GM10847 (cell line): ENCODE results near the gene RPL27.

ENCODE experiments used
- POLR2A ChIP-seq: IDR thresholded peaks from 2 replicates; pipeline ENCODE4 v1.6.1; 2011; ENCODE audit not compliant: insufficient read length; ENCODE audit errors: extremely low read depth

RPL27 gene

GRCh38 chr17:42997984-42998938 is at the start of gene RPL27:
Gene RPL27 (plus strand): TSS chr17:42998419. CDS start chr17:42998751, 332 bp downstream.
- TF ChIP-seq POLR2A = peak; percentile 57

GRCh38 chr17:42950044-42950783 is 48.0 kb upstream of the RPL27 start:
- TF ChIP-seq POLR2A = no peak

DNA sequence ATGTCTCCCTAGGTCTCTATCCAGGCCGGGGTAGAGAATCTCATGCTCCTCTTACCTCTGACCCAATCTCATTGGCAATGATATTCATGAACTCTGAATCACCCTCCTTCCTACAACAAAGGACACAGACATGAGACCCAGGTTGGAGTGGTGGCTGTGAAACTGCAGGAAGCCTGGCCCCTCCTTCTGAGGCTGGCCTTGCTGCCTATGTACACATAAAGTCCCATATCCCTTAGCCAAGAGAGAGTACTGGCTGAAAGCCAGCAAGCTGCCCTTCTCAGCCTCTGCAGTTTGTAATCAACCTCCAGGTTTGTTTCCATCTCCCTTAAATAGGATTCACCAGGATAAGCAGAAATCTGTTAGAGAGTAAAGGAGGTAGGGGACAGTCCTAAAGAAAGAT is 44.5 kb upstream of the RPL27 start:
- TF ChIP-seq POLR2A = no peak

GRCh38 chr17:42964161-42964932 is 33.9 kb upstream of the RPL27 start, which contains the start of gene AARSD1:
Gene AARSD1 (minus strand): TSS chr17:42964454. CDS start chr17:42964440, 14 bp downstream.
- TF ChIP-seq POLR2A = peak; percentile 91

- no peak for TF ChIP-seq POLR2A
These were observed 30.3 kb upstream of the RPL27 start for GRCh38 chr17:42967925-42968324.

DNA sequence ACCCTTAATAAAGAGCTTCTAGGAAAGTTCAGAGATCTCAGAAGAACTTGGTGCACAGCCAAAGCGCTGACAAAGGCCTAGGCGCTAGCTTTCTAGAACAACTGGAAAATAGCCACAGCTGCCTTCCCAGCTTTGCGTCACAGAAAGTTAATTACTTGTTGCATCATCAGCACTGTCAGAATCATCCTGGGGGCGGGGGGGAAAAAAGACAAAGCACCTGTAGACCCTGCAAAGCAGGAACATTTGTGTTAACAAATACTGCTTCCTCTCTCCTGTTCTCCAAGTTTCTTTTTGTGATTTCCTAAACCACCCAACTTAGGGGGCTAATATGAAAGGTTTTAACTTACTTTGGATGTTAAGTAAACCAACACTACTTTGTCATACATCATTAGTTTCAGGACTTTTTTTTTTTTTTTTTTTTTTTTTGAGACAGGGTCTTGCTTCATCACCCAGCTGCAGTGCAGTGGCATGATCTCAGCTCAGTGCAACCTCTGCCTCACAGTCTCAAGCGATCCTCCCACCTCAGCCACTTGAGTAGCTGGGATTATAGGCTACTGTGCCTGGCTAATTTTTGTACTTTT is 29.1 kb upstream of the RPL27 start:
- no peak for TF ChIP-seq POLR2A

DNA sequence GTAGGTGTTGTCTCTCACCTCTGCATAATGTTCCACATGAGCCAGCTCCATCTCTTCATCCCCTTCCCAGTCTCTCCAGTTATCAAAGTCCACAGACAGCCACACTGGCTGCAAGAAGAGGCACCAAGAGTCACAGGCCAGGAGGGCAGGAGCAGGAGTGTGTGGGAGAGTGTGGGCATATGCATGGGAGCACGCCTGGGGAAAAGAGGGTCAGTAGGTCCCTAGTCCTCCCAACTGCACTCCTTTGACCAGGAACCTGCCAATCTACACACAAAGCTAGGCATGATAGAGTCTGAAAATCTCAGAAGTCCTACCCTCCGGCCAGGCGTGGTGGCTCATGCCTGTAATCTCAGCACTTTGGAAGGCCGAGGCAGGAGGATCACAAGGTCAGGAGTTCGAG is 26.6 kb upstream of the RPL27 start:
- TF ChIP-seq POLR2A = no peak

DNA sequence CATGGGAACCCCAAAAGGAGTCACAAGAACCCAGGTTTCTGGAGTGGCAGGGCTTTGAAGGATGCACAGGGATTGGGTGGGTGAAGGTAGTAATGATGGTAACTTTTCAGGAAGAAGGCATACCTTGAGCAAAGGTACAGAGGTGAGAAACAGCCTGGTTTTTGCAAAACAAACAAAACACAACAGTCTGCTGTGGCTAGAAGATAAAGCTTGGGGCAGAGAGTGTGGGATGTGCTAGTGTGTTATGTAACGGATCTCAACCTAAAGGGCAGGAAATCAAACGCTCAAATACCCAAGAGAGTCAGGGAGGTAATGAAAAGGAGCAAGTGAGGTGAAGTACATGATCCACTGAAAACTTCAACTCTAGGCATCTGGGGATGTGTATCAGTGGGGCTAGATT is 23.0 kb upstream of the RPL27 start:
- TF ChIP-seq POLR2A = no peak

DNA sequence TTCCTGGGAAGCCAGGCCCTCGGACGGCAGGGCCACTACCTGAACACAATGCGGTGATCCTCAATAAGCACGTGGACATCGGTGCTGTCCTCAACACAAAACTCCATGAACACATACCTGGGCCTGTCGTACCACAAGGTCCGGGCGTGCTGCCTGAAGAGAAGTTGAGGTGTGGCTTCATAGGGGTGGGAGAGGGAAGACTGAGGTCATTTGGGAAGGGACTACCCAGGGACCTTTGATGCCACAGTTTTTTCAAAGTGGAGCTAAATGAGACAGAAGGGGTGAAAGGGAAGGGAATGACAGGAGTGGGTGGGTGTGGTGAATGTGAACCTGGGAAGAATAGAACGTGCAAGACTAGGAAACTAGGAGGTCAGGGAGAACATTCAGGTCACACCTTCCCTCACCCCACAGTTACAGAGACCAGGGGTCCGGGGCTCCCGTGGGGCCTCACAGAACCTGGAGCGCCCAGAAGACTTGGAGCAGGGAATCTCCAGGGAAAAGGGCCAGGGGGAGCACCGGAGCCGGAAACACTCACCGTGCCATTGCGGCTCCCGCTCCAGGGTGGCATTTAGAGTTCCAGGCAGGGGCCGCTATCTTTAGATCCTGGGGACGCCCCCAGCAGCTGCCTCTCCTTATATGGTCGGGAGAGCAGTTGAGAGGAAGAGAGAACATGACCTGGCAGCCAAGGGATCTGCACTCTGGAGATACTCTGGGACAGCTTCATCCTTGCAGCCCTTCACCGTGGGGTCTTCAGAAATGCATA is 18.5 kb upstream of the RPL27 start, which contains the start of gene PTGES3L:
Gene PTGES3L, minus strand, starts transcription at position 570 of the 763 bp plus-strand sequence. Its CDS starts 27 bp downstream, at position 543.
- TF ChIP-seq POLR2A = no peak

- TF ChIP-seq POLR2A = peak; percentile 29
These were observed 17.9 kb upstream of the RPL27 start, which contains the start of gene RUNDC1 for GRCh38 chr17:42980274-42980765. Gene RUNDC1 (plus strand): TSS chr17:42980565. CDS start chr17:42980577, 12 bp downstream.

GRCh38 chr17:42980766-42981397 is 17.3 kb upstream of the RPL27 start:
- peak; percentile 26 for TF ChIP-seq POLR2A

- TF ChIP-seq POLR2A = no peak
These were observed 16.0 kb upstream of the RPL27 start for GRCh38 chr17:42982266-42982665.

DNA sequence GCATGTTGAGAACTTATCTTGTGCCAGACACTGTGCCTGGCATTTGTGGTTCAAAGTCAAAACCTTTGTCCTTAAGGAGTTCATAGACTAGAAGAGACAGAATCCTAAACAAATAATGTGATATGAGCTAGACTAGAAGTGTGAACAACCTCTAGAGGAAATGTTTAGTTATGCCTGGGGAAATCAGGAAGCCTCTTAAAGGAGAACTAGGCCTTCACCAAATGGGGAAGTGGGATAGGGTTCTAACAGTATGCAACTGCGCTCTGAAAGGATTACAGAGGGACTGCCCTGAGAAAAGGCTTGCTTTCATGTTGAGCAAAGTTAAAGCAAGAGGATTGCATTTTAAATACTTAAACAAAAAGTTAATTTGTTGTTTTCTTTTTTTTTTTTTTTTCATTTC is 13.0 kb upstream of the RPL27 start:
- no peak for TF ChIP-seq POLR2A
